NT2/D1 (cell line): ENCODE measurements around the gene NARF.

Source experiments
- SUZ12 ChIP-seq: IDR thresholded peaks from 2 replicates; pipeline ENCODE4 v1.6.1; 2011; ENCODE audit not compliant: insufficient read length, insufficient read depth; ENCODE audit errors: extremely low read depth
- ZNF274 ChIP-seq: IDR thresholded peaks from 2 replicates; pipeline ENCODE4 v1.6.1; 2011; ENCODE audit warnings: mild to moderate bottlenecking, low read depth, low read length

DNA sequence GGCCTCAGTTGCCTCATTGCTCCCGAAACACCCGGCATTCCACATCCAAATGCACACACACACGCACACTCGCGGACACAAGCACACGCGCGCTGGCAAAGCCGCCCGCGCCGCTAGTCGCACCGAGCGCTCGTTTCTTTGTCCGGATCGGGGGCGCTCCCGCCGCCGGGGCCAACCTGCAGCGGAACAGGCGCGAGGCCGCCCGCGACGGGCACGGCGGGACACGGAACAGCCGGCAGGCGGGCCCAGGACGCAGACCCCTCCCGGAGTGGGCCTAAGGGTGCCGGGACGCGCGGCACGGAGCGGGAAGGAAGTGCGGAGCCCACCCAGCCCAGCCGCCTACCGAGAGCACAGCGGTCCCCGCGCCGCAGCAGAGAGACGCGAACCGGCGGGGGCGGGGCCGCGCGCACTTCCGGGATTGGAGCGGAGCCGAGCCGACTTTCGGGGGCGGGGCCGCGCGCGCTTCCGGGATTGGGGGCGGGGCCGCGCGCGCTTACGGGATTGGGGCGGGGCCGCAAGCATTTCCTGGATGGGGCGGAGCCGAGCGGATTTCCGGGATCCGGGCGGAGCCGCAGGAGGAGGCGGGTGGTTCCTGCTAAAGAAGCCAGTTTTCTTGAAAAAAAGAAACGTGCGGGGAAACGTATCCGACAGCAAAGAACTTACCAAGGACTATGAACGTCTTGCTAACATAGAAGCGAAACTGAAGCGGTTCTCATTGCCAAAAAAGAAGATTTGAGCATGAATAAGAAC, 8.0 kb upstream of the NARF start, which contains the start of gene CYBC1:
- no peak for TF ChIP-seq SUZ12
- no peak for TF ChIP-seq ZNF274
